Smooth muscle cell of the brain vasculature (primary cell): Measurements from ENCODE around the gene TPCN2.
"Not testable (repeated sequence)": the region's sequence is repeated elsewhere in the genome, so short reads cannot be mapped to it uniquely, and the experiment has no call there.

Experiments used
- DNase-seq: peaks from one replicate; pipeline ENCODE4 v3.0.0-alpha.2; 2012; ENCODE audit warnings: low read depth, low spot score

The TPCN2 gene

GRCh38 chr11:69149338-69150045, 100.8 kb downstream of the TPCN2 start:
- DNase-seq, result not testable (repeated sequence)

GRCh38 chr11:69150175-69150574, 101.4 kb downstream of the TPCN2 start:
- DNase-seq, result no peak

DNA sequence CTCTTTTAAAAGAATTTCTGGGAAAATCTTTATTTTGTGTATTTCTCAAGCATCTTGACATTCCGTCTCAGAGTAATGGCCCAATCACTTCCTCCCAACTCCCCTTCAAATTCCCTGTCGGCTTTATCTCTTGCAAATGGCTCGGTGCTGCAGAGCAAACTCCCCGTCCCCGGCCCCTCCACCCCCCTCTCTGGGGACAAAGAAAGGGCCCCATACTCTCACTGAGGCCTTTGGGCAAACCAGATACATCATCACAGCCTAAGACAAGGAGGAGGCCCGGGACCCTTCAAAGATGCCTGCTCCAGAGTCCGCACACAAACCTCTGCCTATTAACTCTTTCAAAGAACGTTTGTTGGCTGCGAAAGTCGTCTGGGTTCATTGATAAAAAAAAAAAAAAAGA, 103.1 kb downstream of the TPCN2 start:
- no peak for DNase-seq

- DNase-seq, result no peak
These were observed 104.1 kb downstream of the TPCN2 start for GRCh38 chr11:69152733-69153421.

DNA sequence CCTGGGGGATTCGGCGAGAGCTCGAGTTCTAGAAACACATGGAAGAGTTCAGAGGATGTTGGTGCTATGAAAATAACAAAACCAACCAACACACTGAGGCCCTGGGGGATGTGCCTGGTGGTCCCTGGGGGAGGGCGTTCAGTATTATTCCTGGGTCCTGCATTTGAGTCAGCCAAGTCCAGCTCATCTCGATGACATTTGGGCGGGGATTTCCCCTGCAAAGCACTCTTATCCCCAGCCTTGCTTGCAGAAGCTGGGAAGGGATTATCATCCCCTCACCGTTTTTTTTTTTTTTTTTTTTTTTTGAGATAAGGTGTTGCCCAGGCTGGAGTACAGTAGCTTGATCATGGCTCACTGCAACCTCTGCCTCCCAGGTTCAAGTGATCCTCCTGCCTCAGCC, 104.9 kb downstream of the TPCN2 start:
- DNase-seq, result no peak

- no peak for DNase-seq
These were observed 105.6 kb downstream of the TPCN2 start for GRCh38 chr11:69154211-69154913.

DNA sequence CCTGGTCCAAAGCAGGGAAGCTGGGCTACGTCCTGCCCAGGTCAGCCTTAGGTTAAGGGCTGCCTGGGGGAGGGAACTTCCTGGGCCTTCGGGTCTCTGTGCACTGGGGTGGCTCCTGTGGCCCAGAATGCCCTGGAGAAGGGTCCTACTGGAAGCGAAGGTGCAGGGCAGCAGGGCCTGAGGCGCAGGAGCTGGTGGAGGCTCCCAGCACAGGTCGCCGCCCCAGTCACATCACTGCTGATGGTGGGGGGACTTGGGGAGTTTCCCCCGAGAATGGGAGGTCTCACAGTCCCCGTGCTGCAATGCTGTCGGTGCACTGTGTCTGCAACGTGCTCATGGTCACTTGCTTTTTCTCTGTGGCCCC, 106.2 kb downstream of the TPCN2 start:
- DNase-seq, result no peak

DNA sequence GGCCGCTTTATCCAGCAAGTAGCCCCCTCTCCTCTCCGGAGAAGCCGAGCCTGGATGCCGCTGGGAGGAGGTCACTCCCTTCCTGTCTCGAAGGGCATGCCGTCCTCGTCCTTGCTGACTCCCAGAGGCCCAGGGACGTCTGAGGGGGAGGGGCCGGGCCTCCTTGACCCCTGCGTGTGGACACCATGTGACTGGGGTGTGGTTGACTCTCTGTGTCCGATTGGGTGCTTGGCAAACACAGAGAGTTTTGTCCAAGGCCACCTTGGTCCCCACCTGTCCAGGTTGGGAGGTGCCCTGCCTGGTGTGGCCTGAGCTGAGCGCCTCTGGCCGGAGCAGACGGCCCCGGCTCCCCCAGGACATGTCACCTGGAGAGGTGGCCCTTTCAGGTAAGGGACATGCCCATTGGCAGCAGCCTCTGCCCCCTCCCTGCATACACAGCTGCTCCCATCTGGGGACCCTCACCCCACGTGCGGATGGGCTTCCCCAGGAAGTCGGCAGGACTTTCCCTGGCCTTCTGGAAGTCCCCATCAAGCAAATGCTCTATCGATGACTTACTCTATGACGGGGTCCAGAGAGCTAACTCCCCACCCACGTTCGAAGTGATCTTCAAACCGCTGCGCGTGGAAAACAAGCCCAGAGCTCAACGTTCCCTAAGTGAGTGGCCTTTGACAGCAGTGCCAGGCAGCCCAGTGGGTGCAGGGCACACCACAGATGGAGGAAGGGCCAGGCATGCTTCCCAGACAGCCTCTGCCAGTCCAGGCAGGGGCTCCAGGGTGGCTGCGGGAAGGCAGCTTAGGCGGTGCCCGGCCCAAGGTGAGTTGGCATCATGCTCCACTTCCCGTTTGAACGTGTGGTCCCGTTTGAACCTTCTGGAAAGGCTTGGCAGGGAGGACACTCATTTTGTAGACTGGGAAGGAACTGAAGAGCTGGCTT, 106.8 kb downstream of the TPCN2 start, which contains the start of gene SMIM38:
TSS of gene SMIM38 (plus strand) at position 634 of the 933 bp plus-strand sequence. CDS start 1,912 bp downstream, outside the sequence.
- DNase-seq, result no peak

DNA sequence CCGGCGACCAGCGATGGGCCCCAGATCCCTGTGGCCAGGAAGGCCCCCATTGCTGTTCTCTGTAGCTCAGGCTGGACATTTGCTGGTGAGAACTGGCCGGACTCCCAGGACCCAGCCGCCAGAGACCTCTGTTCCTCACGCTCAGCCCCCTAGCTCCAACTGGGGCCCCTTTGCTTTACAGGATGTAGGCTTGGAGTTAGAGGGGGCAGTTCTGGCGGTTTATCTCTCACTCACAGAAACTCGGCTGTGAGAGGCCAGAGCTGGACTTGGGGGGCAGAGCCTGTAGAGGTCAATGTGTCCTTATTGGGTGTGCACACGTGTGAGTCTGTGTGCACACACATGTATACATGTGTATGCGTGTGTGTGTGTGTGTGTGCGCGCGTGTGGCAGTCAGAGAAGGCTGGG, 107.5 kb downstream of the TPCN2 start:
- no peak for DNase-seq

DNA sequence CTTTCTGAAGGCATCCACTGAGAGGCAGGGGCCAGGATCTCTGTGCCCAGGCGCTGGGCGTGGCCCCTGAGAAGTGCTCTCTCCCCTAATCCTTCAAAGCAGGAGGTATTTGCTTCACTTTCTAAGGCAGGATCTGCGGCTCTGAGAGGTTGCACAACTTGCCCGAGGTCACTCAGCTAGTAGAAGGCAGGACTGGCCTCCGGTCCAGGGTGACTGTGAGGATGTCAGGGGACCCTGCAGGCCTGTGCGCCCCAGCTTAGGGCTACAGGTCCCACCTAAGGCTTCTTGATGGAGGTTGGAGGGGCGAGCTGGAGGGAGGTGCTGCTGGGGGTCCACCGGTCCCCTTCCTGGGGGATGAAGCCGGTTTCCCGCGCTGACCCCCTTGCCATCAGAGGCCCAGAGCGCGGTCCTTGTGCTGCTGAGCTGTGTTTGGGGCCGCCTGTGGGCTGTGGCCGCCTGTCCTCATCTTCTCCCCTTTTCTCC, 108.0 kb downstream of the TPCN2 start:
- no peak for DNase-seq

DNA sequence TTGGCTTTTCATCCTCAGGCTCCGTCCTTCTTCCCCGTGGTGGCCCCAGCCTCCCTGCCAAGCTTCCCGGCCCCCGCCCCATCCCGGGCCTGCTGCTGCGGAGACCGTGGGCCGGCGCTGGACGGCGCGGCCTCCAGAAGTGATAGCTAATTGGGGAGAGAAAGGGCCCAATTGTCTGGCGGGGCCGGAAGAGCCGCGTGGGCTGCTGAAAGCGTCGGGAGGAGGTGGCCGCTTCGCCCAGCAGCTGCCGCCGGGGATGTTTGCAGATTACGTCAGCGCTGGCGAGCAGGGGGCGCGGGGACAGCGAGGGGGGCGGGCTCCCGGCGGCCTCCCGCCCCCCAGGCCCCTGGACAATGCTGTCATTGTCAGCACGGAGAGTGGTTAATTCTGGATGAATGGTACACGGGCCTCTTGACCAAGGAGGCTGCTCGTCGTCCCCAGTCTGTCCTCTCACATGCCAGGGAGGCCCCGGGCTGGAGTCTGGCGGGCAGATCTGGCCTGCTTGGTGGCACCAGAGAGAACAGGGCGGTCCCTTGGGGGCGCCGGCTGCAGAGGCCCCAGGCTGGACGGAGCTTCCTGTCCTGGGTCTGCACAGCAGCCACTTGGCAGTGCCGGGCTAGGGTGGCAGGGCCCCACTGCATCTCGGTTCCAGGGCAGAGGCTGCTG, 108.6 kb downstream of the TPCN2 start:
- no peak for DNase-seq

DNA sequence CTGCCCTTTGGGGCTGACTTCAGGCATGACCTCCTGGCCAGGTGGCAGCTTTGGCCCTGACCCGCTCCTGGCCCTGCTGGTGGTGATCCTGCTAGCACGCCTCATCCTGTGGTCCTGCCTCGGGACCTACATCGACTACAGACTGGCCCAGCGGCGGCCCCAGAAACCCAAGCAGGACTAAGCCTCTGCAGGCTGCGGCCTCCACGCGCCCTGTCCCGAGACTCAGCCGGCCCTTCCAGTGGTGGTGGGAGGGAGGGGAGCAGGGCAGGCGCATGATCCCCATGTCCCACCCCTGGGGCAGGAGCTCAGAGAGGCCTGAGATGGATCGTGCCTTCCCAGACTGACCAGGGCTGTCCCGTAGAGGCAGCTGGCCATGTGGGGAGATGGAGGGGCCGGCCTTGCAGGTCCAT, 109.1 kb downstream of the TPCN2 start:
- no peak for DNase-seq

DNA sequence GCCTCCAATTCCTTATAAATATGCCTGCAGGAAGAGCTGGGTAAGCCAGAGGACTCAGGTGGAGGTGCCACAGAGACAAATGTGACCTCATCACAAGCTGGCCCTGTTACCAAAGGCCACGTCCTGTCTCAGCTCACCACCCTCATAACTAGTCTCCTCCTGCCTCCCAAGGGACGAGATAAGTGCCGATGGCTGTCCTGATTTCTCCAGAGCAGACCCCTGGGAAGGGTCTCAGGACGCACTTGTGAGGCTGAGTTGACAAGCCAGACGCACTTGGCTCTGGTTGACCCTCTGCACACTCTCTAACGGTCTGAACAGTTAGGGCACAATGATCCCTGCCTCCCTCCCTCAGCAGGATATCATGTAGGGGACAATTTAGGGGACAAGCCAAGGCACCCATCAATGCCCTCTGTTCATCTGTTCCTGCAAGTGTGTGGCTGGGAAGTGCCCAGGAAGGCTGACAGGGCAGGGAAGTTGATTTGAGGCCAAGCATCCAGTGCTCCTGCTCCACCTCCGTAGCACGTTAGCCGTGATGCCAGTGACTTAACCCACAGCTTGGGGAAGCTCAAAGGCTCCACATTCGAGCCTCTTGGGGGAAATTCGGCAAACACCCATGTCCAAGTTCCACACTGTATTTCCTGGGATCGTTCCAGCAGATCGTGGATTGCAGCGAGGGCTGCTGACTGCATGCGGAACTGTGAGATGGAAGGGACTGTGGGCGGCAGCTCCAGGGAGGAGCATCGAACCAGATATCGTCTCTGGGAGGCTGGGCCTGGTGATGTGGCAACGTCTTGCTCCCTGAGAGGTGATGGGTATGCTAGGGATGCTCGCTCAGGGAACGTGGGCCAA, 109.8 kb downstream of the TPCN2 start:
- DNase-seq, result no peak

DNA sequence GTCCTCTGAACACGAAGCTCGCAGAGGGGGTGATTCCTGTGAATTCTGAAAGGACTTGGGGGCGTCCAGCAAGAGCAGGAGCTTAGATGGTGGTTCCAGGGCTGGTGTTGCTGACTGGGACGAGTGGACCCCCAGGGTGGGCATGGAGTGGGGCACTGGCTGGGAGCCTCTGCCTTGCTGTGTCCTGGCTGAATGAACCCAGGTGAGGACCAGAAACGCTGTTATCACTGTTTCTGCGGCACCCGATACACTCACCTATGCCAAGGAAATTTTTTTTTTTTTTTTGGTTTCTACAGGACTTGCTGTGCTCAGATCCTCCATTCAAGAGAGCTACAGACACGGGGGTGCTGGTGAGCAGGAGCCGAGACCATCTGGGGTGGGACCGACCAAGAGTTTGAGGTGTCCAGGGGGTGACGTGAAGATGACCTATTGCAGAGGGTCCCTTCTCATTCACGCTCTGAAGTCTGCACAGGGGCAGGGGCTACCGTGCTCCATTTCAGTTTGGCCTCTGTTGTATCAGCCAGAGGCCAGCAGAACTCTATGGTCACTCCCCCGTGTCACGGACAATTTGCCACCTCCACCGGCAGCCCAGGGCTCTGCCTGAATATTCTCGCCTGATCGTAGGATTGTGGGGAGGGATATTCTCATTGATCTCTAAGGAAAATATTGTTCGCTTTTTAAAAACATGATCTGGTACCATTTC, 110.6 kb downstream of the TPCN2 start:
- DNase-seq, result no peak

DNA sequence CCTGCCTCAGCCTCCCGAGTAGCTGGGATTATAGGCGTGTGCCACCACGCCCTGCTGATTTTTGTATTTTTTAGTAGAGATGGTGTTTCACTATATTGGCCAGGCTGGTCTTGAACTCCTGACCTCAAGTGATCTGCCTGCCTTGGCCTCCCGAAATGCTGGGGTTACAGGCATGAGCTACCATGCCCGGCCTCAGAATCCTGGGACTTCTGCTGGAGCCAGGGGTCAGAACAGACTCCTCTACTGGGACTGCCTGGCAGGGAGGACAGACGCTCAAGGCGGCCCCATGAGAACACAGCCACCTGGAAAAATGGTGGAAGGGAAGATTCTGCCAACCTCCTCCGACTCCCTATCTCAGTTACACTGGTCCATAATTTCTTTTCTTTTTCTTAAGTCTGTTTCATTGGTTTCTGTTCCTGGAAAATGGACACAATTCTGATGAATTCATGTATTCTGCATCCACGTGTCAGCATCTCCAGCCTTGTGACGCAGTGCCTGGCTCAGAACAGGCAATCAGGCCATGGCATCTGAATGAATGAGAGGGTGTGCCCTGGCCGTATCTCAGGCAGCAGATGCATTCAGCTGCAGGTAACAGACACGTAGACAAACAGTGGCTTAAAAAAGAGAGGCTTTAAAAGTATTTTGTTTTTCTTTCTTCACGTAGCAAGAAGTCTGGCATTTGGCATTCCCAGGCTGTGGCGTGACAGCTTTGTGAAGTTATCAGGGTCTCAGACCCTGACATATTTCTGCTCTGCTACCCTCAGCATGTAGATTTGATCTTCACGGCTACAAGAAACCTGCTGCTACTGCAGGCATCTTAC, 111.8 kb downstream of the TPCN2 start:
- no peak for DNase-seq

DNA sequence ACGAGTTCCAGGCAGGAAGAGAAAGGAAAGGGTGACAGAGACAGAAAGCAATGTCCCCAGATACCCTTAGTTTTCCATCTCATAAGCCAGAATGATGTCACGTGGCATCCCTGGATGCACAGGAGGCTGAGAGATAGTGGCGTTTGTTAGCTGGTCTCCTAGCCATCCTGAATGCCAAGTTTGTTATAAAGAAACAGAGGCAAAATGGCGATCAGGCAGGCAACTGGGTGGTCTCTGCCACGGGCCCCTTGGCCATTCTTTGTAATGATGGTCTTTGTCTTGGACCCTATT, 112.3 kb downstream of the TPCN2 start:
- no peak for DNase-seq

DNA sequence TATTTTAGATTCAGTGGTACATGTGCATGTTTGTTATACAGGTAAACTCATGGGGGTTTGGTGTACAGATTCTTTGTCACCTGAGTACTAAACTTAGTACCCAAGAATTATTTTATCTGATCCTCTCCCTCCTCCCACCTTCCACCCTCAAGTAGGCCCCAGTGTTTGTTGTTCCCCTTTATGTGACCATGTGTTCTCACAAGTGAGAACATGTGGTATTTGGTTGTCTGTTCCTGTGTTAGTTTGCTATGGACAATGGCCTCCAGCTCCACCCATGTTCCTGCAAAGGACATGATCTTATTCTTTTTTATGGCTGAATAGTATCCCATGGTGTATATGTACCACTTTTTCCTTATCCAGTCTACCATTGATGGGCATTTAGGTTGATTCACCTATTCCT, 113.8 kb downstream of the TPCN2 start:
- no peak for DNase-seq

- no peak for DNase-seq
These were observed 115.1 kb downstream of the TPCN2 start for GRCh38 chr11:69163842-69164241.

DNA sequence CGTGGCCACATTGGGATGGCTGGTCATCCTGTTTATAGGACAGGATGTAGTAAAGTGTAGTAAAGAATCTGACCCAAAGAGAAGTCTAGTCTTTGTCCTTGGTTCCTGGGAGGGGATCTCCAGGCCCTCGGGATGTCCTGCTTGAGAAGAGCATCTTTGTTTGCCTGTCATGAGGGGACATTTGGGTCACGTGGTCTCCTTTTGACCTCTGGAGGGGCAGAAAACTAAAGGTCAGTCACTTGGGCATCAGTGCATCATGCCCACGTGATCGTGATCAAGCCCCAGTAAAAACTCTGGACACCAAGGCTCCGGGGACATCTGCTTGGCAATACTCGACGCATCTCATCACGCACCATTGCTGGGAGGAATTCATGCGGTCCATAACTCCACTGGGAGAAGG, 116.1 kb downstream of the TPCN2 start:
- DNase-seq, result no peak
